ENCODE results near the gene TFG.

TFG gene

GRCh38 chr3:100798012-100798411 lies 88.7 kb downstream of the TFG start:
- no peak for DNase-seq (ENCODE audit: low read depth, low spot score)
